H1 (cell line): Measurements from ENCODE around the gene MXD4. TPM values are rescaled to one million over a fixed set of nuclear protein-coding genes. Genes with fewer than 3 reads are reported as not detected.
A peak's percentile ranks its signal among the peaks of the same experiment; 100 is the strongest.

Experiments
- ATF2 ChIP-seq: IDR thresholded peaks from 2 replicates; pipeline ENCODE4 v1.6.1; 2012; ENCODE audit warnings: low read length, inconsistent platforms
- BACH1 ChIP-seq: IDR thresholded peaks from 2 replicates; pipeline ENCODE4 v1.6.1; 2012; ENCODE audit warnings: low read length, improper control_type of control experiment
- BCL11A ChIP-seq, 2 experiments: IDR thresholded peaks; one replicate each; pipeline ENCODE4 v1.6.1; 2011; ENCODE audit warnings: low read depth in 2 of 2, low read length in 2 of 2, mild to moderate bottlenecking in 2 of 2
- CHD2 ChIP-seq: IDR thresholded peaks from 2 replicates; pipeline ENCODE4 v1.6.1; 2012; ENCODE audit warnings: low read length, improper control_type of control experiment
- CTCF ChIP-seq, 3 experiments: IDR thresholded peaks; 1 replicate in 2 of 3; 2 replicates in 1 of 3; pipeline versions ENCODE4 v1.5.1 to v1.6.1; 2011; ENCODE audit warnings: low read length in 3 of 3, mild to moderate bottlenecking in 3 of 3, inconsistent platforms in 2 of 3, low read depth in 1 of 3, moderate library complexity in 1 of 3; ENCODE audit not compliant: insufficient read depth in 1 of 3; ENCODE audit errors: control extremely low read depth in 1 of 3
- E2F6 ChIP-seq: IDR thresholded peaks from 2 replicates; pipeline ENCODE4 v1.6.1; 2012; ENCODE audit warnings: inconsistent platforms
- FOSL1 ChIP-seq: IDR thresholded peaks from 2 replicates; pipeline ENCODE4 v1.6.1; 2011; ENCODE audit warnings: mild to moderate bottlenecking, low read depth, low read length, moderate library complexity; ENCODE audit not compliant: insufficient read depth
- GABPA ChIP-seq: IDR thresholded peaks from 2 replicates; pipeline ENCODE4 v1.6.1; 2011; ENCODE audit warnings: mild to moderate bottlenecking, low read length, moderate library complexity, borderline replicate concordance; ENCODE audit not compliant: insufficient read depth
- KDM1A ChIP-seq: fragments of 200-600, 300-600 bp; sonication (generic); IDR thresholded peaks from 2 replicates; pipeline ENCODE4 v1.7.1; 2016; ENCODE audit warnings: mild to moderate bottlenecking, low read length, borderline replicate concordance
- PHF8 ChIP-seq: fragments of 200-600 bp; sonication (generic); conservative IDR thresholded peaks from 2 replicates; pipeline ENCODE4 v1.7.1; 2012; ENCODE audit warnings: low read depth, mild to moderate bottlenecking, inconsistent platforms, low read length, moderate library complexity
- POU5F1 ChIP-seq: IDR thresholded peaks from 2 replicates; pipeline ENCODE4 v1.6.1; 2011; ENCODE audit warnings: low read depth, mild to moderate bottlenecking, low read length, moderate library complexity
- SIN3A ChIP-seq, 2 experiments: IDR thresholded peaks in 1 of 2; conservative IDR thresholded peaks in 1 of 2; 2 replicates each; pipeline ENCODE4 v1.6.1; 2011 to 2012; ENCODE audit warnings: low read length in 2 of 2, improper control_type of control experiment in 1 of 2, low read depth in 1 of 2, mild to moderate bottlenecking in 1 of 2
- SIX5 ChIP-seq: IDR thresholded peaks from 2 replicates; pipeline ENCODE4 v1.6.1; 2011; ENCODE audit warnings: mild to moderate bottlenecking, low read depth, low read length
- SP1 ChIP-seq: IDR thresholded peaks from 2 replicates; pipeline ENCODE4 v1.6.1; 2011; ENCODE audit warnings: low read depth, low read length
- SP2 ChIP-seq: IDR thresholded peaks from 2 replicates; pipeline ENCODE4 v1.6.1; 2012; ENCODE audit warnings: mild to moderate bottlenecking, low read length, inconsistent platforms
- SP4 ChIP-seq: IDR thresholded peaks from 2 replicates; pipeline ENCODE4 v1.6.1; 2012; ENCODE audit warnings: low read length, inconsistent platforms
- TAF7 ChIP-seq: optimal IDR thresholded peaks from 2 replicates; pipeline ENCODE3; 2011; ENCODE audit warnings: low read depth, mild to moderate bottlenecking, inconsistent platforms, low read length, moderate library complexity, borderline replicate concordance
- TBP ChIP-seq: IDR thresholded peaks from 2 replicates; pipeline ENCODE4 v1.6.1; 2011; ENCODE audit warnings: low read depth, low read length, improper control_type of control experiment
- polyA plus RNA-seq, 7 experiments: library from polyadenylated mRNA; depleted of rRNA in 3 of 7; stranded (reverse) in 5 of 7; unstranded in 2 of 7; fragments of >200 nt in 5 of 7; fragments of 200-250 nt in 2 of 7; gene quantifications; 1 replicate in 5 of 7; 2 replicates in 1 of 7; 4 replicates in 1 of 7; pipeline versions ENCODE4 v1.2.1 to v1.2.3, GENCODE V29; 2011 to 2013; ENCODE audit warnings: missing spikeins in 2 of 7, mixed read lengths in 2 of 7
- total RNA-seq: library from RNA; stranded (reverse); fragmentation: NEBNext Ultra II Directional; extraction: Animal tissue kit (Norgen Biotek cat#: 25700); gene quantifications from 2 replicates; pipeline ENCODE4 v1.2.1, GENCODE V29; 2021
- TF ChIP-seq, protein P1 (sequence below): IDR thresholded peaks from 2 replicates; pipeline ENCODE4 v1.6.1; 2012; ENCODE audit warnings: inconsistent platforms

MXD4 gene
- total and polyA plus RNA-seq, 2 of the 8 experiments (the other 6 are each of a cell fraction or from before 2014, with no cell fraction given) = 18.0 to 20.8 TPM

GRCh38 chr4:2262145-2262943 is 435 bp upstream of the MXD4 start (continued):
- TF ChIP-seq CHD2 = peak; percentile 87
- TF ChIP-seq E2F6 = no peak
- TF ChIP-seq SP4 = no peak
- 0 out of 4 replicates have a peak, but pooled peaks of 1 of the 3 experiments have one; percentile 2 for TF ChIP-seq CTCF (IDR thresholded peaks at IDR 0.05; ENCODE audit: control extremely low read depth in 1 of 3, insufficient read depth in 1 of 3, low read depth in 1 of 3, low read length in 3 of 3)
- no peak for TF ChIP-seq BACH1
- TF ChIP-seq GABPA = no peak
- TF ChIP-seq PHF8 = peak; percentile 43; the same call in 1 of the 2 replicates
- TF ChIP-seq POU5F1 = no peak
- no peak for TF ChIP-seq TBP
- no peak for TF ChIP-seq TAF7
- peak; percentile 78 for TF ChIP-seq SP2
- TF ChIP-seq SIN3A (conservative IDR thresholded peaks at IDR 0.05 in 1 of 2, IDR thresholded peaks at IDR 0.05 in 1 of 2; ENCODE audit: low read depth in 1 of 2, low read length in 2 of 2) = peak in 1 of 2 experiments; percentile 37; a peak in 1 of 4 replicates
- no peak for TF ChIP-seq BCL11A (IDR thresholded peaks at IDR 0.05; ENCODE audit: low read depth in 2 of 2, low read length in 2 of 2)
- peak; percentile 81 for TF ChIP-seq KDM1A
- TF ChIP-seq SIX5 = no peak
- peak; percentile 92 for TF ChIP-seq SP1
- TF ChIP-seq, protein P1, sequence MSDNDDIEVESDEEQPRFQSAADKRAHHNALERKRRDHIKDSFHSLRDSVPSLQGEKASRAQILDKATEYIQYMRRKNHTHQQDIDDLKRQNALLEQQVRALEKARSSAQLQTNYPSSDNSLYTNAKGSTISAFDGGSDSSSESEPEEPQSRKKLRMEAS = peak; percentile 85
- no peak for TF ChIP-seq ATF2
- no peak for TF ChIP-seq FOSL1
